GM19452 (cell line): ENCODE data around the gene DUSP23.

Source experiments
- ATAC-seq: cut with Tn5 transposase; IDR thresholded peaks from one replicate; pipeline ENCODE4 v1.9.1; 2021; ENCODE audit not compliant: unreplicated experiment

The DUSP23 gene

GRCh38 chr1:159827102-159827490 lies 46.3 kb downstream of the DUSP23 start:
- ATAC-seq = no peak

GRCh38 chr1:159827549-159827948 lies 46.8 kb downstream of the DUSP23 start:
- no peak for ATAC-seq

GRCh38 chr1:159828176-159828575 lies 47.4 kb downstream of the DUSP23 start:
- ATAC-seq = no peak

- no peak for ATAC-seq
Observed at GRCh38 chr1:159828581-159829272, 48.0 kb downstream of the DUSP23 start.

- peak; percentile 55 for ATAC-seq
Observed at GRCh38 chr1:159829273-159829634, 48.5 kb downstream of the DUSP23 start.

DNA sequence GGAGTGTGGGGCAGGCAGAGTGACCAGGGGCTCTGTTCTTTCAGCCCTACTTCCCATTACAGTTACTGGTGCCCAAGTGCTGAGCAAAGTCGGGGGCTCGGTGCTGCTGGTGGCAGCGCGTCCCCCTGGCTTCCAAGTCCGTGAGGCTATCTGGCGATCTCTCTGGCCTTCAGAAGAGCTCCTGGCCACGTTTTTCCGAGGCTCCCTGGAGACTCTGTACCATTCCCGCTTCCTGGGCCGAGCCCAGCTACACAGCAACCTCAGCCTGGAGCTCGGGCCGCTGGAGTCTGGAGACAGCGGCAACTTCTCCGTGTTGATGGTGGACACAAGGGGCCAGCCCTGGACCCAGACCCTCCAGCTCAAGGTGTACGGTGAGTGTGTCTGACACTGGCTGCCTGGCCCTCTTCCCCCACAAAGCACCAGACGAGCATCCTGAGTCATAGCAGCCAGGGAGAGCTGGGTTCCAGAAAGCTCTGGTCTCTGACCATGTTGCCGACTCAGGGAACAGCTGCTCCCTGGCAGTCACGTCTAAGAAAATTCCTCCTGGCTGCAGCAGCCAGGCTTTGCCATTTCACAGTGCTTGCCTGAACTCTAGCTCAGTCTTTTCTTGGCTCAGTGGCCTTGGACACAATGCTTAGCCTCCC lies 49.2 kb downstream of the DUSP23 start:
- no peak for ATAC-seq

DNA sequence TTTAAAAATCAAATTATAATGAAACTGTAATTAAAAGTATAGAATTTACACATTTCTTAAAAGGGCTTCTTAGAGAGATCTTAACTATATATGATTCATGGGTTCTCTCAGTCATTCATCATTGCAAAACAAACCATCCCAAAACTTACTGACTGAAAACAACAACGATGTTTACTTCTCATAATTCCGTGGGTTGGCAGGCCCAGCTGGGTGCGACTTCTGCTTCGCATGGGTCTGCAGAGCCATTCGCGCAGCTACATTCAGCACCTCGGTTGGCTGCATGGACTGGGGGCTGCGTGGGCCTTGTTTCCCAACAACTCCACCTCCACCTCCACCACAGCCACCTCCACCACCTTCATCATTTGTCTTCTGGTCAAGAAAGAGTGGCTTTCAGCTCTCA lies 50.0 kb downstream of the DUSP23 start:
- ATAC-seq = no peak

DNA sequence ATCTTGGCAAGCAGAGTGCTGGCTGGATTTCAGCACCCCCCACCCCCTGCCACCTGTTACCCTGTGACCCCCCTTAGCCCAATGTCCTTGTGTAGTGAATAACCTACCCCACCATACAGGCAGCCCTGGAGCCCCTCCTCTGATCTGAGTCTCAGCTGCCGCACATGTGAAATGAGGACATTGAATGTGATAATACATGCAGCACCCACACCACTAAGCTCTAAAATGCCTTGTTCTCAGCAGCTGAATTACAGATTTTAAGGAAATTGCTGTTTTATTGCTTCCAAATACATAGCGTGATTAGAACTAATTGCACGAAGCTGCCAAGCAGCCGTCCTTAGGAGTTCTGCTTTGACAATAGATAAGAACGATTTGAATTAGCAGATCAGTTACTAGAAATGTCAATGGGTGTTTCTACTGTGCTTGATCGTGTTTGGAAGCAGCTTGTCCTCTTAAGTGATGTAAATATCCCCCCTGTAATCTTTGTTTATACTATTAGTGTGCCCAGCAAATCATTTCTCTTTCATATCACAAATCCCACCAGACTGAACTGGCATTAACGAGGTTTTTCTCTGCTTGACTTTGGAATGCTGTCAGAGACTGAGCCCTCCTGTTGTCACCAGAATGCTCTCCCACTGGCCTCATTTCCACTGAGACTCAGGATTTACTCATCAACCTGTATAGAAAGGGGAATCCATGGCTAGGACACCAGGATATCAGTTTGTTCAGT lies 50.8 kb downstream of the DUSP23 start:
- no peak for ATAC-seq
